Measurements from ENCODE around the gene EFCAB14. TPM values are rescaled to one million over a fixed set of nuclear protein-coding genes. Genes with fewer than 3 reads are reported as not detected.
A peak's percentile ranks its signal among the peaks of the same experiment; 100 is the strongest.

Gene EFCAB14
- total and polyA plus RNA-seq, 2 donors (not counting 3 experiments of a cell fraction or from before 2014, with no cell fraction given): 30.0 to 81.7 TPM

DNA sequence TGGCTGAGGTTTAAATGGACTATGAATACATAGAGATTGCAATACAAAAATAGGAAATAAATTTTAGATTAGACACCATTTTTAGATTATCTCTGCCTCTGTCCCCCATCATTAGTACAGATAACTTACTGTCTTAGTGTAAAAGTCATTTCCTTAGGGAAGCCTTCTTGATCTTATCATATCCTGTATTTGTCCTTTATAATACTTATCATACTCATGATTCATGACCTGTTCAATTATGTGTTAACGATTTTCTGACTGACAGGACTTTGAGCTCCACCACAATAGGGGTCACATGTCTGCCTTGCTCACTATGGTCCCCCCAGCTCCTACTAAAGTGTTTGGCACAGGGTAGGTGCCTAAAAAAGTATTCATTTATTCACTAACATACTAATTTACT is 32.7 kb downstream of the EFCAB14 start:
- Histone ChIP-seq H2AFZ (ENCODE audit: low read depth, low read length) (no peak overlapping the region), H4K20me1 (replicated peaks; ENCODE audit: control insufficient read depth, extremely low read depth, insufficient read depth, low read length) (peaks cover 9% of the 10 kb centered on the region), H3K9me1 (replicated peaks; ENCODE audit: control insufficient read depth, extremely low read depth, insufficient read depth, low read length) (no peaks in the 10 kb centered on the region), H3K4me1 (ENCODE audit: control insufficient read depth, extremely low read depth, insufficient read depth, low read length) (peaks cover 64% of the 10 kb centered on the region), H3K9me3 (replicated peaks; ENCODE audit: control insufficient read depth, insufficient read depth, low read length) (no peaks in the 10 kb centered on the region), H3K4me3 (replicated peaks in 1 of 3; ENCODE audit: insufficient read depth in 1 of 3, low read depth in 1 of 3, low read length in 3 of 3) (no peak overlapping the region), H3K36me3 (ENCODE audit: control insufficient read depth in 2 of 2, extremely low read depth in 1 of 2, insufficient read depth in 2 of 2, low read length in 2 of 2) (peaks cover 16 to 30% of the 10 kb centered on the region in 2 experiments), H3K4me2 (ENCODE audit: insufficient read depth, low read length) (peak overlapping the region; percentile 63), H3K9ac (replicated peaks; ENCODE audit: extremely low read depth, insufficient read depth, low read length) (no peak overlapping the region), H3K79me2 (ENCODE audit: control insufficient read depth, insufficient read depth, low read length) (no peaks in the 10 kb centered on the region), H3K27me3 (ENCODE audit: control insufficient read depth in 2 of 2, insufficient read depth in 2 of 2, low read length in 2 of 2) (no peaks in the 10 kb centered on the region), H3K27ac (ENCODE audit: insufficient read depth, low read depth, low read length) (peak overlapping the region; percentile 12)
- no TSS peak for BruUV-seq (replicated peaks)
- peak; percentile 98 for TF ChIP-seq GATA2 (IDR thresholded peaks at IDR 0.05; ENCODE audit: insufficient read depth, insufficient read length, low read depth, low read length)
- TF ChIP-seq JUN (IDR thresholded peaks at IDR 0.05; ENCODE audit: borderline replicate concordance, insufficient read depth, insufficient read length, low read depth): peak; percentile 49
- no peak for TF ChIP-seq MYC (IDR thresholded peaks at IDR 0.05; ENCODE audit: low read depth, low read length)
- TF ChIP-seq EZH2 (IDR thresholded peaks at IDR 0.05; ENCODE audit: borderline replicate concordance, low read depth, low read length, severe bottlenecking): no peak
- TF ChIP-seq, protein P1, sequence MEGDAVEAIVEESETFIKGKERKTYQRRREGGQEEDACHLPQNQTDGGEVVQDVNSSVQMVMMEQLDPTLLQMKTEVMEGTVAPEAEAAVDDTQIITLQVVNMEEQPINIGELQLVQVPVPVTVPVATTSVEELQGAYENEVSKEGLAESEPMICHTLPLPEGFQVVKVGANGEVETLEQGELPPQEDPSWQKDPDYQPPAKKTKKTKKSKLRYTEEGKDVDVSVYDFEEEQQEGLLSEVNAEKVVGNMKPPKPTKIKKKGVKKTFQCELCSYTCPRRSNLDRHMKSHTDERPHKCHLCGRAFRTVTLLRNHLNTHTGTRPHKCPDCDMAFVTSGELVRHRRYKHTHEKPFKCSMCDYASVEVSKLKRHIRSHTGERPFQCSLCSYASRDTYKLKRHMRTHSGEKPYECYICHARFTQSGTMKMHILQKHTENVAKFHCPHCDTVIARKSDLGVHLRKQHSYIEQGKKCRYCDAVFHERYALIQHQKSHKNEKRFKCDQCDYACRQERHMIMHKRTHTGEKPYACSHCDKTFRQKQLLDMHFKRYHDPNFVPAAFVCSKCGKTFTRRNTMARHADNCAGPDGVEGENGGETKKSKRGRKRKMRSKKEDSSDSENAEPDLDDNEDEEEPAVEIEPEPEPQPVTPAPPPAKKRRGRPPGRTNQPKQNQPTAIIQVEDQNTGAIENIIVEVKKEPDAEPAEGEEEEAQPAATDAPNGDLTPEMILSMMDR (IDR thresholded peaks at IDR 0.05; ENCODE audit: extremely low read depth in 1 of 2, insufficient read depth in 1 of 2, low read depth in 1 of 2, low read length in 2 of 2): no peak
- peak; percentile 40 for TF ChIP-seq POLR2AphosphoS5 (IDR thresholded peaks at IDR 0.05; ENCODE audit: insufficient read depth, low read depth, low read length)
- TF ChIP-seq FOS (IDR thresholded peaks at IDR 0.05; ENCODE audit: borderline replicate concordance, insufficient read depth, low read length): peak; percentile 68
- peak; percentile 64 for TF ChIP-seq POLR2A (IDR thresholded peaks at IDR 0.05; ENCODE audit: low read depth, low read length)
- TF ChIP-seq, protein P2, sequence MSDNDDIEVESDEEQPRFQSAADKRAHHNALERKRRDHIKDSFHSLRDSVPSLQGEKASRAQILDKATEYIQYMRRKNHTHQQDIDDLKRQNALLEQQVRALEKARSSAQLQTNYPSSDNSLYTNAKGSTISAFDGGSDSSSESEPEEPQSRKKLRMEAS (IDR thresholded peaks at IDR 0.05; ENCODE audit: insufficient read depth, insufficient read length): no peak
- DNase-seq (ENCODE audit: low read depth, low spot score) (peak; percentile 58), FAIRE-seq (peak; percentile 33)
- dilution Hi-C loops (cut with MboI; ENCODE audit: extremely low pct_ligation_motif_present, low sequenced_read_pairs) (no loop called here), intact Hi-C loops (cut with micrococcal nuclease) (loop anchor here (2.0 kb wide), 1 partner anchor 33 kb away; the partner anchor contains the start of gene EFCAB14)
- CTCF ChIA-PET: interaction anchor here (0.9 to 1.5 kb wide), 2 partner anchors 14 to 38 kb away, joined by 4 read pairs; no protein-coding TSS in a partner anchor
- POLR2A ChIA-PET: no interaction called here

Measured in endothelial cell of umbilical vein (primary cell).